Keratinocyte (primary cell): Measurements from ENCODE around the gene ADCY7. TPM values are rescaled to one million over a fixed set of nuclear protein-coding genes. Genes with fewer than 3 reads are reported as not detected.

ENCODE experiments used
- DNase-seq: peaks from one replicate; pipeline ENCODE4 v3.0.0-alpha.2; 2011; ENCODE audit warnings: low read depth, missing footprints, low spot score
- FAIRE-seq: peaks from 2 replicates; lab custom pipeline; 2011; peaks lifted over from hg19 to GRCh38; lab: Jason Lieb, UNC
- H2AFZ ChIP-seq: 2 replicates; pipeline ENCODE4 v1.6.0; 2012; ENCODE audit warnings: low read length, control low read depth, inconsistent platforms; ENCODE audit not compliant: control insufficient read depth
- H3K27ac ChIP-seq: 2 replicates; pipeline ENCODE4 v1.5.1; 2011; ENCODE audit warnings: low read length; ENCODE audit not compliant: control insufficient read depth, insufficient read depth
- H3K27me3 ChIP-seq: 3 replicates; pipeline ENCODE4 v1.6.0; 2011; ENCODE audit warnings: low read length; ENCODE audit not compliant: control insufficient read depth, insufficient read depth; ENCODE audit errors: extremely low read depth
- H3K36me3 ChIP-seq, 2 experiments: 2 replicates in 1 of 2; 3 replicates in 1 of 2; pipeline ENCODE4 v1.5.1; 2011; ENCODE audit warnings: low read length in 2 of 2, mild to moderate bottlenecking in 1 of 2; ENCODE audit not compliant: control insufficient read depth in 2 of 2, insufficient read depth in 2 of 2; ENCODE audit errors: extremely low read depth in 1 of 2
- H3K4me1 ChIP-seq: 3 replicates; pipeline ENCODE4 v1.5.1; 2011; ENCODE audit warnings: low read length; ENCODE audit not compliant: control insufficient read depth, insufficient read depth; ENCODE audit errors: extremely low read depth
- H3K4me2 ChIP-seq: 3 replicates; pipeline ENCODE4 v1.6.0; 2011; ENCODE audit warnings: low read depth, low read length; ENCODE audit not compliant: control insufficient read depth, insufficient read depth; ENCODE audit errors: extremely low read depth
- H3K4me3 ChIP-seq, 3 experiments: fragments of 200-600 bp in 1 of 3; sonication (generic) in 1 of 3; 2 replicates in 2 of 3; 3 replicates in 1 of 3; pipeline ENCODE4 v1.5.1; 2011 to 2016; ENCODE audit warnings: low read length in 3 of 3, mild to moderate bottlenecking in 3 of 3, control low read depth in 2 of 3, inconsistent platforms in 1 of 3, low read depth in 1 of 3, mixed read lengths in 1 of 3, mixed run types in 1 of 3, moderate library complexity in 1 of 3; ENCODE audit not compliant: control insufficient read depth in 2 of 3, insufficient read depth in 2 of 3; ENCODE audit errors: extremely low read depth in 1 of 3
- H3K79me2 ChIP-seq: 2 replicates; pipeline ENCODE4 v1.6.0; 2012; ENCODE audit warnings: low read length; ENCODE audit not compliant: control insufficient read depth, insufficient read depth
- H3K9ac ChIP-seq: 3 replicates; pipeline ENCODE4 v1.6.0; 2011; ENCODE audit warnings: low read length; ENCODE audit not compliant: control insufficient read depth, insufficient read depth; ENCODE audit errors: extremely low read depth
- H3K9me1 ChIP-seq: 3 replicates; pipeline ENCODE4 v1.6.0; 2011; ENCODE audit warnings: low read length; ENCODE audit not compliant: control insufficient read depth, insufficient read depth; ENCODE audit errors: extremely low read depth
- H3K9me3 ChIP-seq: 2 replicates; pipeline ENCODE4 v1.5.1; 2012; ENCODE audit warnings: low read depth, low read length; ENCODE audit not compliant: control insufficient read depth
- H4K20me1 ChIP-seq: 3 replicates; pipeline ENCODE4 v1.6.0; 2011; ENCODE audit warnings: low read length; ENCODE audit not compliant: control insufficient read depth, insufficient read depth; ENCODE audit errors: extremely low read depth
- CTCF ChIP-seq, 3 experiments: IDR thresholded peaks in 1 of 3; conservative IDR thresholded peaks in 1 of 3; optimal IDR thresholded peaks in 1 of 3; 2 replicates in 2 of 3; 3 replicates in 1 of 3; pipeline versions ENCODE3 to v1.5.1; 2011; ENCODE audit warnings: low read length in 3 of 3, mild to moderate bottlenecking in 3 of 3, moderate library complexity in 2 of 3, control low read depth in 1 of 3, inconsistent platforms in 1 of 3; ENCODE audit not compliant: insufficient read depth in 2 of 3; ENCODE audit errors: extremely low read depth in 1 of 3
- EZH2 ChIP-seq: IDR thresholded peaks from one replicate; pipeline ENCODE4 v1.6.1; 2012; ENCODE audit warnings: inconsistent platforms, mild to moderate bottlenecking, low read length, moderate library complexity
- dilution Hi-C: fragments of 300-500 bp; cut with MboI; formaldehyde crosslinking; loops from one replicate; pipeline ENCODE4 v1.7.0; 2020; ENCODE audit warnings: low sequenced_read_pairs; ENCODE audit not compliant: extremely low pct_ligation_motif_present
- polyA plus RNA-seq, 5 experiments: library from polyadenylated mRNA; depleted of rRNA in 3 of 5; stranded (reverse) in 3 of 5; stranded (forward) in 1 of 5; unstranded in 1 of 5; fragments of >200 nt; gene quantifications; 1 replicate in 1 of 5; 2 replicates in 3 of 5; 3 replicates in 1 of 5; pipeline versions ENCODE4 v1.2.1 to v1.2.3, GENCODE V29; 2011 to 2012; ENCODE audit warnings: missing spikeins in 2 of 5, low read depth in 1 of 5, low replicate concordance in 1 of 5

Gene ADCY7
- polyA plus RNA-seq, 1 donor (not counting 4 experiments of a cell fraction or from before 2014, with no cell fraction given): 5.1 TPM

GRCh38 chr16:50316848-50317630, 50.7 kb downstream of the ADCY7 start:
- Histone ChIP-seq H4K20me1 (no peaks in the 10 kb centered on the region), H2AFZ (no peak overlapping the region), H3K9ac (no peak overlapping the region), H3K4me3 (no peak overlapping the region), H3K79me2 (no peaks in the 10 kb centered on the region), H3K27me3 (no peaks in the 10 kb centered on the region), H3K4me2 (no peak overlapping the region), H3K36me3 (peaks cover 35 to 41% of the 10 kb centered on the region in 2 experiments), H3K27ac (no peak overlapping the region), H3K9me3 (no peaks in the 10 kb centered on the region), H3K4me1 (no peaks in the 10 kb centered on the region), H3K9me1 (peaks cover 2% of the 10 kb centered on the region)
- no peak for TF ChIP-seq EZH2
- TF ChIP-seq CTCF (optimal IDR thresholded peaks at IDR 0.05 in 1 of 3, IDR thresholded peaks at IDR 0.05 in 1 of 3, conservative IDR thresholded peaks at IDR 0.05 in 1 of 3; ENCODE audit: extremely low read depth in 1 of 3, insufficient read depth in 2 of 3, low read length in 3 of 3): no peak
- FAIRE-seq (no peak), DNase-seq (no peak)
- dilution Hi-C loops: no loop called here

GRCh38 chr16:50318796-50319578, 52.6 kb downstream of the ADCY7 start:
- dilution Hi-C loops: no loop called here
- FAIRE-seq (no peak), DNase-seq (no peak)
- Histone ChIP-seq H3K4me1 (no peaks in the 10 kb centered on the region), H3K9me1 (no peaks in the 10 kb centered on the region), H3K27me3 (no peaks in the 10 kb centered on the region), H4K20me1 (no peaks in the 10 kb centered on the region), H3K9me3 (no peaks in the 10 kb centered on the region), H3K4me2 (no peak overlapping the region), H3K9ac (no peak overlapping the region), H3K36me3 (peaks cover 34 to 45% of the 10 kb centered on the region in 2 experiments), H3K79me2 (no peaks in the 10 kb centered on the region), H3K27ac (no peak overlapping the region), H2AFZ (no peak overlapping the region), H3K4me3 (no peak overlapping the region)
- TF ChIP-seq CTCF (optimal IDR thresholded peaks at IDR 0.05 in 1 of 3, IDR thresholded peaks at IDR 0.05 in 1 of 3, conservative IDR thresholded peaks at IDR 0.05 in 1 of 3; ENCODE audit: extremely low read depth in 1 of 3, insufficient read depth in 2 of 3, low read length in 3 of 3): no peak
- no peak for TF ChIP-seq EZH2
